K562 treated with DMSO at 1 percent for 48 hours (cell line): Measurements from ENCODE around the gene CDCP2. TPM values are rescaled to one million over a fixed set of nuclear protein-coding genes. Genes with fewer than 3 reads are reported as not detected.

Source experiments
- total RNA-seq: library from RNA; unstranded; fragments of 300-600 nt; gene quantifications from 2 replicates; pipeline ENCODE4 v1.2.3, GENCODE V29; 2022; ENCODE audit warnings: low replicate concordance; ENCODE audit errors: extremely low read depth

The CDCP2 gene
- not detected in 2 replicates for total RNA-seq

DNA sequence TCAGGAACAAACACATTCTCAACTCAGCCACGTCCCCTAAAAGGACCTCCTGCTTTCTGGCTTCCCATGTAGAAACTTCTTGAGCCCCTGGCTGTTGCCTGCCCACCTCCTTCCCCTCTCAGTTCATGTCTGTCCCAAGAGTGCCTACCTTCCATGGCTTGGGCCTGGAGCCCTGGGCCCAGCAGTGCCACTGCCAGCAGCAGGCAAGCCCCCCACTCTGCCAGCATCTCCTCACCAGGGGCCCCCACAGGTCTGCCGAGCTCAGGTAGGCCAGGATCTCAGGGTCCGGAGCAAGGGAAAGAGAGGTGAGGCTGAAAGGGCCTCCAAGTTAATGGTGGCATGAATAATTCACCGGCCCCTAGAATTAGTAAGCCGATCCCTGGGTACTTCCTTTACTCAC lies at the start of gene CDCP2:
TSS of gene CDCP2 (minus strand) at position 305 of the 400 bp plus-strand sequence. CDS start at position 227, 78 bp downstream.

DNA sequence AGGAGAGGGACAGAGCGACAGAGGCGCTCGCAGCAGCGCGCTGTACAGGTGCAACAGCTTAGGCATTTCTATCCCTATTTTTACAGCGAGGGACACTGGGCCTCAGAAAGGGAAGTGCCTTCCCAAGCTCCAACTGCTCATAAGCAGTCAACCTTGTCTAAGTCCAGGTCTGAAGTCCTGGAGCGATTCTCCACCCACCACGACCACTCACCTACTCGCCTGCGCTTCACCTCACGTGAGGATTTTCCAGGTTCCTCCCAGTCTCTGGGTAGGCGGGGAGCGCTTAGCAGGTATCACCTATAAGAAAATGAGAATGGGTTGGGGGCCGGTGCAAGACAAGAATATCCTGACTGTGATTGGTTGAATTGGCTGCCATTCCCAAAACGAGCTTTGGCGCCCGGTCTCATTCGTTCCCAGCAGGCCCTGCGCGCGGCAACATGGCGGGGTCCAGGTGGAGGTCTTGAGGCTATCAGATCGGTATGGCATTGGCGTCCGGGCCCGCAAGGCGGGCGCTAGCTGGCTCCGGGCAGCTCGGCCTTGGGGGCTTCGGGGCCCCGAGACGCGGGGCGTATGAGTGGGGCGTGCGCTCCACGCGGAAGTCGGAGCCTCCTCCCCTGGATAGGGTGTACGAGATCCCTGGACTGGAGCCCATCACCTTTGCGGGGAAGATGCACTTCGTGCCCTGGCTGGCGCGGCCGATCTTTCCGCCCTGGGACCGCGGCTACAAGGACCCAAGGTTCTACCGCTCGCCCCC lies 47.1 kb upstream of the CDCP2 start, which contains the start of the genes CYB5RL and MRPL37:
TSS of gene CYB5RL (minus strand) at position 266 of the 754 bp plus-strand sequence. CDS start 4,414 bp downstream, outside the sequence.
TSS of gene MRPL37 (plus strand) at position 403 of the 754 bp plus-strand sequence. CDS start at position 480, 77 bp downstream.

Other genes starting within 250 kb of the CDCP2 start
- not detected in 2 replicates for gene IFT25, start 207.3 kb downstream of the CDCP2 start, total RNA-seq
- not detected in 2 replicates for gene LRRC42, start 206.7 kb downstream of the CDCP2 start, total RNA-seq
- not detected in 2 replicates for gene LDLRAD1, start 134.8 kb downstream of the CDCP2 start, total RNA-seq
- 1,127 TPM in 1 of 2 replicates, not detected in the other for gene TMEM59, start 99.8 kb downstream of the CDCP2 start, total RNA-seq
- not detected in 2 replicates for gene TCEANC2, start 99.4 kb downstream of the CDCP2 start, total RNA-seq
- not detected in 2 replicates for gene CYB5RL, start 47.0 kb upstream of the CDCP2 start, total RNA-seq
- gene MRPL37, start 47.2 kb upstream of the CDCP2 start, total RNA-seq = not detected in 2 replicates